HEK293T (cell line): ENCODE measurements around the gene YWHAH.

ENCODE experiments used
- BHLHE40 ChIP-seq: fragments of 450-650 bp; IDR thresholded peaks from 2 replicates; pipeline ENCODE4 v1.6.1; 2016; ENCODE audit warnings: mild to moderate bottlenecking, moderate library complexity, borderline replicate concordance
- FOXA1 ChIP-seq: fragments of 450-650 bp; IDR thresholded peaks from 2 replicates; pipeline ENCODE4 v1.6.1; 2016; ENCODE audit warnings: mild to moderate bottlenecking
- FOXK2 ChIP-seq: fragments of 450-650 bp; IDR thresholded peaks from 2 replicates; pipeline ENCODE4 v1.6.1; 2016; ENCODE audit warnings: mild to moderate bottlenecking
- FOXM1 ChIP-seq: fragments of 450-650 bp; IDR thresholded peaks from 2 replicates; pipeline ENCODE4 v1.6.1; 2017; ENCODE audit warnings: mild to moderate bottlenecking, borderline replicate concordance
- HDGF ChIP-seq: fragments of 450-650 bp; IDR thresholded peaks from 2 replicates; pipeline ENCODE4 v1.6.1; 2017; ENCODE audit warnings: antibody characterized with exemption, borderline replicate concordance
- LEF1 ChIP-seq: fragments of 450-650 bp; IDR thresholded peaks from 2 replicates; pipeline ENCODE4 v1.6.1; 2017; ENCODE audit warnings: mild to moderate bottlenecking, borderline replicate concordance
- NFRKB ChIP-seq: fragments of 450-650 bp; IDR thresholded peaks from 2 replicates; pipeline ENCODE4 v1.6.1; 2016; ENCODE audit warnings: mild to moderate bottlenecking, moderate library complexity
- SP1 ChIP-seq: fragments of 450-650 bp; IDR thresholded peaks from 2 replicates; pipeline ENCODE4 v1.6.1; 2017
- SUZ12 ChIP-seq: fragments of 450-650 bp; IDR thresholded peaks from 2 replicates; pipeline ENCODE4 v1.6.1; 2016; ENCODE audit warnings: mild to moderate bottlenecking
- TARDBP ChIP-seq: fragments of 450-650 bp; IDR thresholded peaks from 2 replicates; pipeline ENCODE4 v1.6.1; 2016

DNA sequence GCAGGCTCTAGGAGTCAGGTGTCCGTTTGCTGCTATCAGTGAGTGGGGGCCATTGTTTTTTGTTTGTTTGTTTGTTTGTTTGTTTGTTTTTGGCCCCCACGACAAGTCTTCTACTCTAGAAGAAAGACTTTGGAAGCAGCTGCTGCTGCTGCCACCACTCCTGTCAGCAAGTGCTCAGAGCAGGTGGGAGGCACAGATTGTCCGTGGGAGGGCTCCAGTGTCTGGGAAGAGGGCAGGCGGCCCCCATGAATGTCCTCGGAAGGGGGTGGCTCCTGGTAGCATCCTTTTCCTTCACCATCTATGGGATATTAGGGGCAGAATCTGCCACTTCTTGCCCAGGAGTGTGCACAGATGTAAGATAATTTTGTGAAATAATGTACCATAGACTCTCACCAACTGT, 37.8 kb upstream of the YWHAH start:
- TF ChIP-seq TARDBP, result no peak
- no peak for TF ChIP-seq BHLHE40
- no peak for TF ChIP-seq FOXM1
- TF ChIP-seq SP1, result no peak
- TF ChIP-seq HDGF, result no peak
- no peak for TF ChIP-seq FOXK2
- TF ChIP-seq NFRKB, result no peak
- no peak for TF ChIP-seq FOXA1
- TF ChIP-seq LEF1, result no peak
- no peak for TF ChIP-seq SUZ12
